HTR-8/SVneo (cell line): Measurements from ENCODE around the gene GAGE13.
A peak's percentile ranks its signal among the peaks of the same experiment; 100 is the strongest.
"Not testable (repeated sequence)": the region's sequence is repeated elsewhere in the genome, so short reads cannot be mapped to it uniquely, and the experiment has no call there.

Experiments
- DNase-seq: peaks from one replicate; pipeline ENCODE4 v3.0.0; 2011; ENCODE audit warnings: low spot score, mixed read lengths; ENCODE audit not compliant: insufficient read length
- FAIRE-seq: peaks from 2 replicates; lab custom pipeline; 2011; peaks lifted over from hg19 to GRCh38; lab: Jason Lieb, UNC

GAGE13 gene, protein sequence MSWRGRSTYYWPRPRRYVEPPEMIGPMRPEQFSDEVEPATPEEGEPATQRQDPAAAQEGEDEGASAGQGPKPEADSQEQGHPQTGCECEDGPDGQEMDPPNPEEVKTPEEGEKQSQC

DNA sequence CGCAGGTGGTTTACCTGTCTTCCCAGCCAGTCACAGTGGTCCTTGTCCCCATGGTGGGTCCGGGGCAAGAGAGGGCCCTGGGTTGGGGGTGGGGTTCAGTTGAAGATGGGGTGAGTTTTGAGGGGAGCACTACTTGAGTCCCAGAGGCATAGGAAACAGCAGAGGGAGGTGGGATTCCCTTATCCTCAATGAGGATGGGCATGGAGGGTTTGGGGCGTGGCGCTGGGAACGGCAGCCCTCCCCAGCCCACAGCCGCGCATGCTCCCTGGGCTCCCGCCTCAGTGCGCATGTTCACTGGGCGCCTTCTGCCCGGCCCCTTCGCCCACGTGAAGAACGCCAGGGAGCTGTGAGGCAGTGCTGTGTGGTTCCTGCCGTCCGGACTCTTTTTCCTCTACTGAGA lies at the start of gene GAGE13:
Gene GAGE13, plus strand, starts transcription at position 301 of the 400 bp plus-strand sequence. CDS start 1,156 bp downstream, outside the sequence.
- DNase-seq, FAIRE-seq: not testable (repeated sequence)

DNA sequence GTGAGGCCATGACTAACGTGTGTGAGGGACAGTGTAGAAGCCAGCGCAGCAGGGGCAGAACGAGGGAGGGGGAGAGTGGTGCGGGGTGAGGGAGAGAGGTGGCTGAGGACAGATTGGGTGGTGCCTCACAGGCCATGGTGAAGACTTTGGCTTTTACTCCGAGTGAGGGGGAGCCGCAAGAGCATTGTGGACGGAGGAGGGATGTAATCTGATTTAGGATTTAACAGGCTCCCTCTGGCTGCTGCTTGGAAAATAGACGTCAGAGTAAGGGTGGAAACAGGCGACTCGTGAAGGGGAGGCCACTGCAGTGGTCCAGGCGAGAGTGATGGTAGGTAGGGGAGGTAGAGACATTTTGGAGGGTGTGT lies 48.8 kb upstream of the GAGE13 start:
- FAIRE-seq = no peak
- peak; percentile 9 for DNase-seq

DNA sequence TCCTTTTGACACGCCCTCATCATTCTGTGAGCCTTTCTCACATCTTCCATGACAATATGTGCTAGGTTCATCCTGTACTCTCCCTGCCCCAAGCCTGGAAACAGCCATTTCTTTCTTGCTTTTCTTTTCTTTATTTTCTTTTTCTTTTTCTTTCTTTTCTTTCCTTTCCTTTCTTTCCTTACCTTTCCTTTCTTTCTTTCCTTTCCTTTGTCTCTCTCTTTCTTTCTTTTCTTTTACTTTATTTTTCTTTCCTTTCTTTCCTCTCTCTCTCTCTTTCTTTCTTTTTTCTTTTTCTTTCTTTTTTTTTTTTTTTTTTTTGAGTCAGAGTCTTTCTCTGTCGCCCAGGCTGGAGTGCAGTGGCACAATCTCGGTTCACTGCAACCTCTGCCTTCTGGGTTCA lies 47.2 kb upstream of the GAGE13 start:
- FAIRE-seq (no peak), DNase-seq (no peak)

DNA sequence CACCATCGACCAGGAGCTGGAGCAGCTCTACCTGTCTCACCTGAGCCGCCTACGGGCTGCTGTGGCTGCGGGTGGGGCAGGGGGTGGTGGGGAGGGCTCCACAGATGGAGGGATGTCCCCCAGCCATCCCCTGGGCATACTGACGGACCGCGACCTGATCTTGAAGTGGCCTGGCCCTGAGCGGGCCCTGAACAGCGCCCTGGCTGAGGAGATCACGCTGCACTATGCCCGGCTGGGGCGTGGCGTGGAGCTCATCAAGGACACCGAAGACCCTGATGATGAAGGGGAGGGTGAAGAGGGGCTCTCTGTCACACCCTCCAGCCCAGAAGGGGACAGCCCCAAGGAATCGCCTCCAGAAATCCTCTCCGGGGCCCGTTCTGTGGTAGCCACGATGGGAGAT lies 45.2 kb upstream of the GAGE13 start:
- no peak for DNase-seq
- FAIRE-seq = no peak

DNA sequence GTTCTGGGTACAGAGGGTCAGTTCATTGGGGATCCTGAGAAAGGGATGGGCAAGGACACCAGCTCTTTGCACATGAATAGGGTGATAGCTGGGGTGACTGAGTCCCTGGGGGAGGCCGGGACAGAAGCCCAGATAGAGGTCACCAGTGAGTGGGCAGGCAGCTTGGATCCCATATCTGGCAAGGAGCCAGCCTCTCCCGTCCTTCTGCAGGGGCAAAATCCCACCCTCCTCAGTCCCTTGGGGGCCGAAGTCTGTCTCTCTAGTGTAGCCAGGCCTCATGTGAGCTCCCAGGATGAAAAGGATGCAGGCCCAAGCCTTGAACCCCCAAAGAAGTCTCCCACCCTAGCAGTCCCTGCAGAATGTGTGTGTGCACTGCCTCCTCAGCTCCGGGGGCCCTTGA lies 44.8 kb upstream of the GAGE13 start:
- no peak for DNase-seq
- FAIRE-seq = no peak

DNA sequence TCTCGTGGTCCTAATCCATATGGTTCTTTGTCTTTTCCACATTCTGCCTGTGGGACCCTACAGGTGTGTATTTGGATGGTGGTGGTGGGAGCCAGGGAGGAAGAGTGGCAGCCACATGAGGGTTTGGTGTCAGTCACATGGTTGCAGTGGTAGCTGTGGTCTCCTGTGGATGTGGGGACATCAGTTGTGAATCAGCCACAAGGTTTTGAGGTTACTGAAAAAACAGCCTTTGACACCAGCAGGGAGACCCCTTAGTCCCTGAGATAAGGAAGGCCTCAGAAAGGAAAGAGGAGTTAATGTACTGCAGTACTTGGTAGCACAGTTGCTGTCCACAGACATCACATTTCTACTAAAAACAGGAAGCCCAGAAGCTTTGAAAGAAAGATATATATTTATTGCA lies 43.7 kb upstream of the GAGE13 start:
- FAIRE-seq (no peak), DNase-seq (no peak)

DNA sequence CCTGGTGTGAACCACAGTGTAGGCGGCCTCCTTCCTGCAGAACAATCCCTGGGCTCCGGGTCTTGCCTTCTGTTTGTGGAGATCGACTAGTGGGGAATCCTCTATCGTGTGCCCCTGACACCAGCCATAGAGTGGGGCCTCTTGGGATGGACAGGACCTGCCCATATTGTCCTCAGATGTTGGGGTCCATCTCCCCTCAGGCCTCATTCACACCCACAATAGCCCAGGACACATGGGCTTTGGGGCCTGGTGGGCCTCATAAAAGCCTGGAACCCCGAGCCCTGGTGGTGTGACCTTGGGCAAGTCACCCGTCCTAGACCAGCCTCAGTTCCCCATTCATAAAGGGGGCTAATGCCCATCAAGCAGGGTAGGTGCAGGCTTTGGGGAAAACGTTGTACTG lies 41.2 kb upstream of the GAGE13 start:
- DNase-seq (no peak), FAIRE-seq (no peak)

DNA sequence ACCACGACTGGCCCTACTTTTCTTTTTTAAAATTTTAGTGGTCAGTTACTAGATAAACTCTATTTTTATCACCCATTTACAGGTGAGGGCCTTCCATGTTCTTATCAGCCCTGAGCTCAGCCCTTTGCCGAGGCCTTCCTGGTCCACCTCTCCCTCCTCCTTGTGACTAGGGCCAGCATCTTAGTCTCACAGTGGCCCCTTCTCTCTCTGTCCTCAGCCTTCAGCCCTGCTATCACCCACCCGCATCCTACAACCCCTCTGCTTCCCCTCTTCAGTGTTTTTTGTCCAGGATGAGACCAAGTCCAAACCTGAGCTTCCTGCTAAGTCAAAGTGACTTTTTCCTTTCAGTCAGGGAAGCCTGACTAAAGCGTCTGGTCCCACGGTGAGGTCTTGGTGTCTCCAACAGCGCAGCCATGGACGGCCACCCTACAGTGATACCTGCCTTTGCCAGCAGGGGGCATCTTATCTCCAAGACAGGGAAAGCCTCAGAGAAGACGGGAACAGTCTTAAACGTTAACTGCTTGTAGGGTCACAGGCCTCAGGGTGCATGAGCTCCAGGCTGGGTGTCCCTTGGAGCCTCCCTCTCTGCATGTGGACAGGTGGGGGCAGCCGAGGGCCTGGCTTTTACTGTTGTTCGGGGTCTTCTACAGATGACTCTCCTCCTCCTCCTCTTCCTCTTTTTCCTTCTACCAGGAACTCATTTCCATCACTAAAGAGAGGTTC lies 39.6 kb upstream of the GAGE13 start:
- FAIRE-seq (no peak), DNase-seq (peak; percentile 14)

DNA sequence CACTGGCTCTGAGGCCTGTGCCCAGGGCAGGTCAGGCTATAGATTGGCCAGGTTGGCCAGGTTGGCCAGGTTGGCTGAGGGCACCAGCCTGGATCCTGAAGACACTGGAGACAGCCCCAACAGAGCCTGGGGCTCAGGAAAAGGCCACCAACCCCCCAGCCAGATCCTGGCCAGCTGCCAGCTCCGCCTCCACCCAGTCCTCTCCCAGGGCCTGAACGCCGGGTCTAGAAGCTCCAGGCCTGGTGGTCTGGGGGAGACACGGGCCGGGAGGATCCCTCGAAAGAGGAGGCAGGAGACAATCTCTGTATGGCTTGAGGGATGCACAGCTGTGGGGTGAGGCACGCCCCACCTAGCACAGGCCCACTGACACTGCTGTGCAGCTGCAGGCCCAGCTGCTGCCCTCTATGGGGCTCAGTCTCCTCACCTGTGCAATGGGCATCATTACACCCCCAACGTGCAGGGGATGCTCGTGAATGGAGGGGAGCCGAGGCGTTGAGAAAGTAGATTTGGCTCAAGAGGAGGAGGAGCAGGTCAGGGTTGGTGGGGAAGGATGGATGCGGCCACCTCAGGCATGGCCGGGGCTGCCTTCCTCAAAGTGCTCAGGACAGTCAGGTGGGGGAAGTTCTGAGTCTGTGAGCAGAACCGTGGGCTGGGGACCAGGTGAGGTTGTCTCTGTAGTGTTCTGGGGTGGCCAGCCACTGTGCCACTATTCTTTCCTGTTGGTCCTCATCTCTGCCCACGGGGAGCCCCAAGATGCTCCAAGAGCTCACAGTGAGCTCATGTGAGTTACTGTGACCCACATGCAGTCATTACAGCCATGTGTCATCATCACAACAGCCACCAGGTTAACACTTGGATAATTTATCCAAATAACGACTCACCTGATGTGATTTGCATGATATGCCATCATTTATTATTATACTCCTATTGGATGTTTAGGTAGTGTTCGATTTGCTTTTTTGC lies 38.7 kb upstream of the GAGE13 start:
- no peak for FAIRE-seq
- no peak for DNase-seq

DNA sequence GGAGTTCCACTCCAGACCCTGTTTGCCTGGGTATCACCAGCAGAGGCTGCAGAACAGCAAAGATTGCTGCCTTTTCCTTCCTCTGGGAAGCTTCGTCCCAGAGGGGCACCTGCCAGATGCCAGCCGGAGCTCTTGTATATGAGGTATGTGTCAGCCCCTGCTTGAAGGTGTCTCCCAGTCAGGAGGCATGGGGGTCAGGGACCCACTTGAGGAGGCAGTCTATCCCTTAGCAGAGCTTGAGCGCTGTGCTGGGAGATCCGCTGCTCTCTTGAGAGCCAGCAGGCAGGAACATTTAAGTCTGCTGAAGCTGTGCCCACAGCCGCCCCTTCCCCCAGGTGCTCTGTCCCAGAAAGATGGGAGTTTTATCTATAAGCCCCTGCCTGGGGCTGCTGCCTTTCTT lies 32.1 kb upstream of the GAGE13 start:
- FAIRE-seq, DNase-seq: not testable (repeated sequence)

DNA sequence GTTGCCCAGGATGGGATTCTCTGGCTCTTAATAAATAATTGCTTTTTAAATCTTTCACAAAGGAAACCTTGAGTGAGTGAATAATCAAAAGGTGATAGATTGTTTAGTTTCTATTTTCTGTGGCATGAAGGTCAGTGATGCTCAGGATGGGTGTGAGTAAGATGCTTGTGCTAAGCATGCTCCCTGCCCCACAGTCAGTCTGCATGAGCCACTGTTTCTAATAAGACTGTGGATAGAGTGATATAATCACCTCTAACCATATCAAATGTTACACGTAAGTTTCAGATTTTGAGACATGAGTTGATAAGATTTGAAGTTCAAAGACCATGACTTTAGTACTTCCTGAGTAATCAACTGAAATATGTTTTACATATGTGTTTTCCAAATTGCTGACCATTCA lies 30.7 kb upstream of the GAGE13 start:
- no peak for DNase-seq
- no peak for FAIRE-seq

DNA sequence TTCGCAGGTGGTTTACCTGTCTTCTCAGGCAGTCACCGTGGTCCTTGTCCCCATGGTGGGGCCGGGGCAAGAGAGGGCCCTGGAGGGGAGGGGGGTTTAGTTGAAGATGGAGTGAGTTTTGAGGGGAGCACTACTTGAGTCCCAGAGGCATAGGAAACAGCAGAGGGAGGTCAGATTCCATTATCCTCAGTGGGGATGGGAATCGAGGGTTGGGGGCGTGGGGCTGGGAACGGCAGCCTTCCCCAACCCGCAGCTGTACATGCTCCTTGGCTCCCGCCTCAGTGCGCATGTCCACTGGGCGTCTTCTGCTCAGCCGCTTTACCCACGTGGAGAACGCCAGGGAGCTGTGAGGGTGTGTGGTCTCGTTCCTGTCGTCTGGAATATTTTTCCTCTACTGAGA lies 28.0 kb upstream of the GAGE13 start, which contains the start of gene GAGE10:
Gene GAGE10, plus strand, starts transcription at position 301 of the 400 bp plus-strand sequence. CDS start 1,214 bp downstream, outside the sequence.
- FAIRE-seq (no peak), DNase-seq (no peak)

DNA sequence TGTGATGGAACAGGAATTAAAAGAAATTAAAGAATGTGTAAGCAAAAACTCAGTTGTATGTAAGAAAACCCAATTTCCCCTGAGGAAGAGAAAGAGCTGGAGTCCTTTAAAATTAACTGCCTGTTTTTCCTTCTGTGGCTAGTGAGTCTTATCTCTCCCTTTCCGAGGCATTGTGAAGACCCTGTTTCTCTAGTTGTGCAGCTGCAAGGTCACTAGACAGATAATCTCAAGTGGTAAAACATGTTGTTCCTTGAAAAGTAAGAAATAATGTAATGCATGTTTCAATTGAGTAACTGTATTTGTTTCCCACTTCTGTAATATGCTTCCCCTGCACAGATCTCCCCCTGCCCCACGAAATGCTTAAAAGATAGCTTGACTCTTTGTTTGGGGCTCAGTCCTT lies 23.6 kb upstream of the GAGE13 start:
- not testable (repeated sequence) for DNase-seq, FAIRE-seq

DNA sequence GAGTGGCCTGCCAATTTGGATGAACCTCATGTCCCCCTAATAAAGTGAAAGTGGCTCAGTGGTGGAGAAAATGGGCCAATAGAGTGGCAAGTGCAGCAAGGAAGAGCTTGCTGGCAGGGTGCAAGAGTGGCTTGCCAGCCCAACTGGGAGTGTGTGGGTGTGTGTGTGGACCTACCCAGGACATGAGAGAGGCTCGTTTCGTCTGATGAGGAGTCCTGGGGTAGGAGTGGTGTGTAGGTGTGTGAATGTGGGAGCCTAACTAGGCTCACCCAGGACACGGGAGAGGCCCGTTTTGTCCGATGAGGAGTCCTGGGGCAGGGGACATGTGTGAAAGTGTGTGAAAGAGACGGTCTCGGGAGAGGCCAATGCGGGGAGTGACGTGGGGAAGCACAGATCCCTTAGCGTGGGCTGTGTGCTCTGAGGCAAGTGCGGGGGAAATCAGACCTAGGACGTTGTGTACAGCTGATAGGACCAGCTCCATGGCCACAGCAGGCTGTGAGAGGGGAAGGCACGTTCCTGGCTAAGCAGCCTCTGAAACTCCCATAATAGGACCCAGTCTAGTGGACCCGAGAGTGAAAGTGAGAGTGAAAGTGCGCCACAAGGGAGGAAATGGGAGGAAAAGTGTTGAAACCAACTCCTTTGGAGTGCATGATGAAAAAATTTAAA lies 22.6 kb upstream of the GAGE13 start:
- no peak for DNase-seq

DNA sequence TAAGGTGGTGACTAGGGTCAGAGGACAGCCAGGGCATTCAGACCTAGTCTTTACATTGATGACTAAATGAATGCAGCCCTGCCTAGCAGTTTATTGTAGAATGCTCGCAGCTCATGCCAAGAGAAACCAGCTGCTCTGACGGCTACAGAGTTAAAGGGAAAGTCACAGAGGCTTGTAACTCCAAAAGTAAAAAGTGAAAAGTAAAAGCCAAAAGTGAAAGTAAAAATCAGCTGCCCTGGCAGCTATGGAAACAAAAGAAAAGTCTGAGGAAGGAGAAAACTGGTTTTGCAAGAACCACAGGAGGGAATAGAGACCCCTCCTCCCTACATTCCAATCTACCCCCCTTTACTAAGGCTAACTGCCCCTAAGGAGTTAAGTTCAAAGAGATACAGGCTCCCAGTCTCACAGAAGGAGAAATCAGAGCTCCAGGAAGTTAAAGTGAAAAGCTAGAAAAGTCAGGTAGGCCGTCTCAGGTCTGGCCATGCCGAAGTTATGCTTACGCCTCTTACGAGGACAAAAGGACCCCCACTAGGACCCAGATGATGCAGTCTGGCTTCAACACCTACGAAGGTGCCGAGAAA lies 21.9 kb upstream of the GAGE13 start:
- DNase-seq (no peak), FAIRE-seq (no peak)

More for the DNA sequence above, 22.6 kb upstream of the GAGE13 start:
- FAIRE-seq = no peak

DNA sequence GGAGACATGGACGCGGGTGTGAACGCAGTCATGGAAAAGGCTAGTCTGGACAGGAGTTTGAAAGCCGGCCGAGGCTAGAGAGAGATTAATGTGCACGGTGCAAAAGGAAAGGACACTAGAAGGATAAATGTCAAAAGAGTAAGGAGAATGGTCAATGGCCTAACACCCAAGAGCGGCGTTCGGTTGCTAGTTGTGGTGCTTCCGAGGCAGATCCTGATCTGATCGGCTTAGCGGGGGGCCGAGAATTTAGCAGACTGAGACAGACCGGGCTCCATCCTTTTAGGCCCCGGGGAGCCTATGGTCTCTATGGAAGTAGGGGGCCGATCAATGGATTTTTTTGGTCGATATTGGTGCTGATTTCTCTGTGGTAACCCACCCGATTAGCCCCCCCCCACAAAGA lies 21.0 kb upstream of the GAGE13 start:
- FAIRE-seq (no peak), DNase-seq (no peak)

DNA sequence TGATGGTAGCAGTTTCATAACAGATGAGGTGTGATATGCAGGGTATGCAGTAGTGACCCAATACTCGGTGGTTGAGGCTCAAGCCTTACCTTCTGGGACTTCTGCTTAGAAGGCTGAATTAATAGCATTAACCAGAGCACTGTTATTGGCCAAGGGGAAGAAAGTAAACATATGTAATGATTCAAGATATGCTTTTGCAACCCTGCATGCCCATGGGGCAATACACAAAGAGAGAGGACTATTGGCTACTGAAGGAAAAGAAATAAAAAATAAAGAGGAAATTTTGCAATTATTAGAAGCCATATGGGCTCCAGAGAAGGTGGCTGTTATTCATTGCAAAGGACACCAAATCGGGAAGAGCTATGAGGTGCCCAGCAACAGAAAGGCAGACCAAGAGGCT lies 19.2 kb upstream of the GAGE13 start:
- FAIRE-seq (no peak), DNase-seq (no peak)

DNA sequence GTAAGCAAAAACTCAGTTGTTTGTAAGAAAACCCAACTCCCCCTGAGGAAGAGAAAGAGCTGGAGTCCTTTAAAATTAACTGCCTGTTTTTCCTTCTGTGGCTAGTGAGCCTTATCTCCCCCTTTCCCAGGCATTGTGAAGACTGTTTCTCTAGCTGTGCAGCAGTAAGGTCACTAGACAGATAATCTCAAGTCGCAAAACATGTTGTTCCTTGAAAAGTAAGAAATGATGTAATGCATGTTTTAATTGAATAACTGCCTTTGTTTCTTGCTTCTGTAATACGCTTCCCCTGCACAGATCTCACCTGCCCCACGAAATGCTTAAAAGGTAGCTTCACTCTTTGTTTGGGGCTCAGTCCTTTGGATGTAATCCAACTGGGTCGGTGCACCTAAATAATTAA lies 15.3 kb upstream of the GAGE13 start:
- no peak for FAIRE-seq

DNA sequence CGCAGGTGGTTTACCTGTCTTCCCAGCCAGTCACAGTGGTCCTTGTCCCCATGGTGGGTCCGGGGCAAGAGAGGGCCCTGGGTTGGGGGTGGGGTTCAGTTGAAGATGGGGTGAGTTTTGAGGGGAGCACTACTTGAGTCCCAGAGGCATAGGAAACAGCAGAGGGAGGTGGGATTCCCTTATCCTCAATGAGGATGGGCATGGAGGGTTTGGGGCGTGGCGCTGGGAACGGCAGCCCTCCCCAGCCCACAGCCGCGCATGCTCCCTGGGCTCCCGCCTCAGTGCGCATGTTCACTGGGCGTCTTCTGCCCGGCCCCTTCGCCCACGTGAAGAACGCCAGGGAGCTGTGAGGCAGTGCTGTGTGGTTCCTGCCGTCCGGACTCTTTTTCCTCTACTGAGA lies 9.6 kb upstream of the GAGE13 start, which contains the start of gene GAGE12J:
Gene GAGE12J, plus strand, starts transcription at position 301 of the 400 bp plus-strand sequence. CDS start 1,157 bp downstream, outside the sequence.
- not testable (repeated sequence) for FAIRE-seq, DNase-seq

More for the DNA sequence above, 15.3 kb upstream of the GAGE13 start:
- no peak for DNase-seq

DNA sequence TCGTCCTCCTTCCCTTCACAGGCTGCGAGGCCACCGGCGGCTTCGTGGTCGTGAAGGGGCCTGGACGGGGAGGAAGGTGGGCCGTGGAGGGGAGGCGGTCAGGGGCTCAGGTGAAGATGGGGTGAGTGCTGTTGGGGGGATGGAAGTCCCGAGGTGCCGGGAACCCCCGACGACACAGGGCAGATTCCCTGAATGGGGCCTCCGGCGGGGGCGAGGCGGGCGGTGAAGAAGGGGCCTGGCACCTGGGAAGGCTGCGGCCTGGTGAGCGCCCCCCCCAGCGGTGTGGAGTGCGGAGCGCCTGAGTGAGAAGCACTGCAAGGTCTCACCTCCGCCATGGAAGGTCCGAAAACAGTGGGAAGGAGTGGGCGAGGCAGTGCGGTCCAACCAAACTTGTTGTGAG lies 9.1 kb upstream of the GAGE13 start:
- not testable (repeated sequence) for FAIRE-seq, DNase-seq
